GM12878 (cell line): ENCODE measurements around the gene NET1. TPM values are rescaled to one million over a fixed set of nuclear protein-coding genes. Genes with fewer than 3 reads are reported as not detected.

Experiments
- ATF2 ChIP-seq: IDR thresholded peaks from 2 replicates; pipeline ENCODE4 v1.6.1; 2012; ENCODE audit warnings: low read length, inconsistent platforms
- BCL11A ChIP-seq: IDR thresholded peaks from 2 replicates; pipeline ENCODE4 v1.6.1; 2011; ENCODE audit warnings: low read depth, low read length
- CEBPB ChIP-seq, 2 experiments: fragments of 150-350 bp in 1 of 2; IDR thresholded peaks; 2 replicates each; pipeline ENCODE4 v1.6.1; 2012 to 2014; ENCODE audit warnings: low read depth in 2 of 2, low read length in 2 of 2, borderline replicate concordance in 1 of 2, inconsistent platforms in 1 of 2
- CHD1 ChIP-seq: IDR thresholded peaks from 2 replicates; pipeline ENCODE4 v1.6.1; 2012; ENCODE audit warnings: low read depth, low read length, improper control_type of control experiment
- CTCF ChIP-seq, 3 experiments: IDR thresholded peaks in 2 of 3; conservative IDR thresholded peaks in 1 of 3; 2 replicates each; pipeline ENCODE4 v1.5.1; 2011; ENCODE audit warnings: low read depth in 3 of 3, low read length in 3 of 3, mild to moderate bottlenecking in 3 of 3, control low read depth in 2 of 3, moderate library complexity in 2 of 3, inconsistent platforms in 1 of 3, mixed read lengths in 1 of 3; ENCODE audit not compliant: control insufficient read depth in 2 of 3, insufficient read depth in 1 of 3; ENCODE audit errors: extremely low read depth in 1 of 3
- CUX1 ChIP-seq: IDR thresholded peaks from 2 replicates; pipeline ENCODE4 v1.6.1; 2012; ENCODE audit warnings: improper control_type of control experiment, low read depth, low read length; ENCODE audit not compliant: insufficient replicate concordance
- EP300 ChIP-seq, 2 experiments: fragments of 150-350 bp in 1 of 2; IDR thresholded peaks; 2 replicates each; pipeline ENCODE4 v1.6.1; 2011 to 2012; ENCODE audit warnings: low read depth in 2 of 2, low read length in 2 of 2, borderline replicate concordance in 1 of 2, improper control_type of control experiment in 1 of 2, inconsistent platforms in 1 of 2; ENCODE audit not compliant: control insufficient read depth in 1 of 2
- NFIC ChIP-seq: IDR thresholded peaks from 2 replicates; pipeline ENCODE4 v1.6.1; 2012; ENCODE audit warnings: low read depth, mild to moderate bottlenecking, inconsistent platforms, low read length, moderate library complexity
- NRF1 ChIP-seq: conservative IDR thresholded peaks from 2 replicates; pipeline ENCODE4 v1.6.1; 2011; ENCODE audit warnings: mild to moderate bottlenecking, low read depth, low read length, improper control_type of control experiment
- PKNOX1 ChIP-seq: fragments of 450-650 bp; IDR thresholded peaks from 2 replicates; pipeline ENCODE4 v1.6.1; 2016; ENCODE audit warnings: mild to moderate bottlenecking
- PRDM15 ChIP-seq: fragments of 450-650 bp; formaldehyde crosslinking; IDR thresholded peaks from 2 replicates; pipeline ENCODE4 v1.4.0; 2020; ENCODE audit warnings: mild to moderate bottlenecking, moderate library complexity
- SREBF2 ChIP-seq: IDR thresholded peaks from 2 replicates; pipeline ENCODE4 v1.6.1; 2012; ENCODE audit warnings: mild to moderate bottlenecking, low read length
- SUPT20H ChIP-seq: IDR thresholded peaks from 2 replicates; pipeline ENCODE4 v1.6.1; 2011; ENCODE audit warnings: low read depth, mild to moderate bottlenecking, low read length, moderate library complexity, borderline replicate concordance; ENCODE audit not compliant: control insufficient read depth
- polyA plus RNA-seq, 11 experiments: library from polyadenylated mRNA; depleted of rRNA in 4 of 11; unstranded in 6 of 11; stranded (reverse) in 5 of 11; fragments of >200 nt; fragmentation: Nextera tagmentation in 4 of 11; fragmentation: Illumina TruSeq in 1 of 11; extraction: Ambion mirVana in 4 of 11; extraction: Trizol in 1 of 11; gene quantifications; 1 replicate in 1 of 11; 2 replicates in 10 of 11; pipeline versions ENCODE4 v1.2.1 to v1.2.3, GENCODE V29; 2011 to 2016; ENCODE audit warnings: inconsistent platforms in 2 of 11, missing spikeins in 2 of 11, low read depth in 1 of 11
- total RNA-seq, 4 experiments: library from RNA; depleted of rRNA in 3 of 4; stranded (reverse); fragments of >200 nt in 3 of 4; fragmentation: Illumina TruSeq in 1 of 4; extraction: Trizol in 1 of 4; gene quantifications; 2 replicates each; pipeline versions ENCODE4 v1.2.1 to v1.2.3, GENCODE V29; 2013 to 2021

NET1 gene
- total and polyA plus RNA-seq, 10 of the 15 experiments (the other 5 are each of a cell fraction or from before 2014, with no cell fraction given) = 6.5 to 22.7 (median 18.4) TPM

GRCh38 chr10:5419466-5420094, 7.2 kb downstream of the NET1 start (continued):
- TF ChIP-seq CUX1 (no peak), PRDM15 (CRISPR knock-in tag) (no peak), BCL11A (no peak), SREBF2 (no peak), SUPT20H (no peak), NRF1 (no peak), CEBPB (IDR thresholded peaks at IDR 0.05; ENCODE audit: borderline replicate concordance in 1 of 2, low read depth in 2 of 2, low read length in 2 of 2) (no peak), ATF2 (no peak), NFIC (no peak), CTCF (IDR thresholded peaks at IDR 0.05 in 2 of 3, conservative IDR thresholded peaks at IDR 0.05 in 1 of 3; ENCODE audit: control insufficient read depth in 2 of 3, extremely low read depth in 1 of 3, insufficient read depth in 1 of 3, low read depth in 3 of 3, low read length in 3 of 3) (no peak), EP300 (IDR thresholded peaks at IDR 0.05; ENCODE audit: borderline replicate concordance in 1 of 2, control insufficient read depth in 1 of 2, low read depth in 2 of 2, low read length in 2 of 2) (no peak), CHD1 (no peak), PKNOX1 (no peak)
